Activated CD8-positive, alpha-beta T cell treated with anti-CD3 and anti-CD28 coated beads for 36 hours (primary cell): ENCODE results near the gene RRAD. TPM values are rescaled to one million over a fixed set of nuclear protein-coding genes. Genes with fewer than 3 reads are reported as not detected.
A peak's percentile ranks its signal among the peaks of the same experiment; 100 is the strongest.

Experiments
- ATAC-seq: fragments of 200-7000 bp; cut with Tn5 transposase; one replicate; pipeline ENCODE4 v1.10.0; 2021; ENCODE audit warnings: mild to moderate bottlenecking, moderate library complexity
- CTCF ChIA-PET: fragments of 350-600 bp; sonication (Branson Sonifier 250); formaldehyde crosslinking; loops from one replicate; lab custom pipeline; 2021; ENCODE audit warnings: antibody characterized with exemption; lab: Charles Lee
- POLR2A ChIA-PET: fragments of 350-600 bp; sonication (Branson Sonifier 250); formaldehyde crosslinking; loops from one replicate; lab custom pipeline; 2021; ENCODE audit warnings: antibody characterized with exemption; lab: Charles Lee
- DNase-seq: peaks from one replicate; pipeline ENCODE4 v3.0.0-alpha.2; 2020
- H3K27ac Mint-ChIP-seq: one replicate; pipeline ENCODE4 v1.8.0; 2021; ENCODE audit warnings: mild to moderate bottlenecking, mixed read lengths
- H3K27me3 Mint-ChIP-seq: one replicate; pipeline ENCODE4 v1.8.0; 2021; ENCODE audit warnings: mixed read lengths
- H3K36me3 Mint-ChIP-seq: one replicate; pipeline ENCODE4 v1.8.0; 2021; ENCODE audit warnings: low read depth, mixed read lengths
- H3K4me1 Mint-ChIP-seq: one replicate; pipeline ENCODE4 v1.8.0; 2021; ENCODE audit warnings: low read depth, mixed read lengths
- H3K4me3 Mint-ChIP-seq: one replicate; pipeline ENCODE4 v1.8.0; 2021; ENCODE audit warnings: mild to moderate bottlenecking, moderate library complexity, mixed read lengths
- H3K9me3 Mint-ChIP-seq: one replicate; pipeline ENCODE4 v1.8.0; 2021; ENCODE audit warnings: mixed read lengths
- CTCF ChIP-seq: fragments of 200-600 bp; IDR thresholded peaks from one replicate; pipeline ENCODE4 v1.8.0; 2022; ENCODE audit warnings: antibody characterized with exemption, mild to moderate bottlenecking
- intact Hi-C: fragments of 100-400 bp; cut with micrococcal nuclease; formaldehyde crosslinking; loops from one replicate; pipeline ENCODE4 v1.10.0; 2022
- total RNA-seq, 2 experiments: library from RNA; stranded (reverse); gene quantifications; one replicate each; pipeline ENCODE4 v1.2.3, GENCODE V29; 2021

The RRAD gene
- total RNA-seq, 2 experiments from 2014 or later, result 0.61 to 1.1 TPM

GRCh38 chr16:66874079-66874775 lies 51.1 kb downstream of the RRAD start:
- ATAC-seq (peak; percentile 22), DNase-seq (peak; percentile 61)
- CTCF ChIA-PET, result interaction anchor here (0.6 to 4.1 kb wide), 5 partner anchors 44 to 398 kb away, joined by 3 to 83 read pairs (median 4); partner anchors contain the start of gene NAE1
- H3K4me1 Mint-ChIP-seq, result peaks cover 54% of the 10 kb centered on the region
- TF ChIP-seq CTCF, result no peak
- intact Hi-C loops, result no loop called here
- peak overlapping the region; percentile 91 for H3K27ac Mint-ChIP-seq
- POLR2A ChIA-PET, result interaction anchor here (0.8 to 1.6 kb wide), 5 partner anchors 12 to 271 kb away, joined by 3 to 5 read pairs (median 3); partner anchors contain the start of gene NAE1
- H3K9me3 Mint-ChIP-seq, result peaks cover 11% of the 10 kb centered on the region
- no peaks in the 10 kb centered on the region for H3K27me3 Mint-ChIP-seq
- peak overlapping the region; percentile 6 for H3K4me3 Mint-ChIP-seq
- H3K36me3 Mint-ChIP-seq, result peaks cover 10% of the 10 kb centered on the region

- intact Hi-C loops, result no loop called here
- Mint-ChIP-seq H3K36me3 (peaks cover 10% of the 10 kb centered on the region), H3K9me3 (peaks cover 11% of the 10 kb centered on the region), H3K27me3 (no peaks in the 10 kb centered on the region), H3K4me3 (no peak overlapping the region), H3K27ac (peak overlapping the region; percentile 93), H3K4me1 (peaks cover 53% of the 10 kb centered on the region)
- CTCF ChIA-PET, result interaction anchor here (0.9 to 4.1 kb wide), 12 partner anchors 7 to 351 kb away, joined by 3 to 83 read pairs (median 4); partner anchors contain the start of genes CA7 and NAE1
- ATAC-seq, result no peak
- DNase-seq, result no peak
- no peak for TF ChIP-seq CTCF
- POLR2A ChIA-PET, result interaction anchor here (1.1 to 1.7 kb wide), 5 partner anchors 8 to 136 kb away, joined by 3 to 5 read pairs (median 3); partner anchors contain the start of gene NAE1
Measured at GRCh38 chr16:66873685-66874055, 51.7 kb downstream of the RRAD start.

- Mint-ChIP-seq H3K27me3 (no peaks in the 10 kb centered on the region), H3K36me3 (peaks cover 10% of the 10 kb centered on the region), H3K4me3 (peak overlapping the region; percentile 83), H3K4me1 (peaks cover 48% of the 10 kb centered on the region), H3K9me3 (peaks cover 11% of the 10 kb centered on the region), H3K27ac (peak overlapping the region; percentile 93)
- peak; percentile 94 for TF ChIP-seq CTCF
- CTCF ChIA-PET, result interaction anchor here (0.6 to 4.1 kb wide), 21 partner anchors 8 to 351 kb away, joined by 3 to 83 read pairs (median 4); partner anchors contain the start of genes CA7 and NAE1
- peak; percentile 97 for DNase-seq
- peak; percentile 84 for ATAC-seq
- POLR2A ChIA-PET, result interaction anchor here (0.8 to 1.7 kb wide), 5 partner anchors 9 to 136 kb away, joined by 3 to 5 read pairs (median 3); partner anchors contain the start of gene NAE1
- intact Hi-C loops, result no loop called here
Measured at GRCh38 chr16:66872943-66873684, 52.2 kb downstream of the RRAD start.

- ChIA-PET CTCF (interaction anchor here (0.6 to 4.1 kb wide), 21 partner anchors 9 to 350 kb away, joined by 3 to 83 read pairs (median 4); partner anchors contain the start of genes CA7 and NAE1), POLR2A (interaction anchor here (0.8 to 1.7 kb wide), 5 partner anchors 9 to 135 kb away, joined by 3 to 5 read pairs (median 3); partner anchors contain the start of gene NAE1)
- intact Hi-C loops, result no loop called here
- Mint-ChIP-seq H3K36me3 (peaks cover 6% of the 10 kb centered on the region), H3K4me3 (peak overlapping the region; percentile 83), H3K27me3 (no peaks in the 10 kb centered on the region), H3K4me1 (peaks cover 44% of the 10 kb centered on the region), H3K9me3 (peaks cover 7% of the 10 kb centered on the region), H3K27ac (peak overlapping the region; percentile 93)
- DNase-seq (no peak), ATAC-seq (no peak)
- TF ChIP-seq CTCF, result no peak
Measured at GRCh38 chr16:66872559-66872942, 52.8 kb downstream of the RRAD start.
